Measurements from ENCODE around the gene HINT2.

Gene HINT2

GRCh38 chr9:35827486-35827885 is 12.6 kb upstream of the HINT2 start:
- H3K4me1 ChIP-seq (ENCODE audit: control insufficient read depth in 1 of 2, insufficient read depth in 1 of 2, low read depth in 1 of 2, low read length in 1 of 2), result peaks cover 12 to 22% of the 10 kb centered on the region in 2 experiments
- no peaks in the 10 kb centered on the region for H3K9me3 ChIP-seq
- H3K27me3 ChIP-seq, result peaks cover 67% of the 10 kb centered on the region
- H3K36me3 ChIP-seq, result no peaks in the 10 kb centered on the region
- no peak for TF ChIP-seq CTCF (IDR thresholded peaks at IDR 0.05)
- no peak overlapping the region for H3K27ac ChIP-seq
- no peak overlapping the region for H3K4me3 ChIP-seq (ENCODE audit: low read depth in 1 of 2, low read length in 1 of 2)

GRCh38 chr9:35826071-35826701 is 11.3 kb upstream of the HINT2 start:
- TF ChIP-seq CTCF (IDR thresholded peaks at IDR 0.05), result peak; percentile 64
- H3K9me3 ChIP-seq, result no peaks in the 10 kb centered on the region
- H3K4me3 ChIP-seq (ENCODE audit: low read depth in 1 of 2, low read length in 1 of 2), result no peak overlapping the region
- no peaks in the 10 kb centered on the region for H3K36me3 ChIP-seq
- peaks cover 12 to 14% of the 10 kb centered on the region in 2 experiments for H3K4me1 ChIP-seq (ENCODE audit: control insufficient read depth in 1 of 2, insufficient read depth in 1 of 2, low read depth in 1 of 2, low read length in 1 of 2)
- no peak overlapping the region for H3K27ac ChIP-seq
- H3K27me3 ChIP-seq, result peaks cover 56% of the 10 kb centered on the region

GRCh38 chr9:35822926-35823325 is 8.1 kb upstream of the HINT2 start:
- no peak overlapping the region for H3K27ac ChIP-seq
- no peaks in the 10 kb centered on the region for H3K36me3 ChIP-seq
- no peak overlapping the region for H3K4me3 ChIP-seq (ENCODE audit: low read depth in 1 of 2, low read length in 1 of 2)
- no peaks in the 10 kb centered on the region for H3K4me1 ChIP-seq (ENCODE audit: control insufficient read depth in 1 of 2, insufficient read depth in 1 of 2, low read depth in 1 of 2, low read length in 1 of 2)
- no peaks in the 10 kb centered on the region for H3K9me3 ChIP-seq
- TF ChIP-seq CTCF (IDR thresholded peaks at IDR 0.05), result no peak
- H3K27me3 ChIP-seq, result peaks cover 38% of the 10 kb centered on the region

- Histone ChIP-seq H3K4me3 (ENCODE audit: low read depth in 1 of 2, low read length in 1 of 2) (no peak overlapping the region), H3K27me3 (peaks cover 32% of the 10 kb centered on the region)
- no peak for TF ChIP-seq CTCF (IDR thresholded peaks at IDR 0.05)
Measured at GRCh38 chr9:35820076-35820475, 5.2 kb upstream of the HINT2 start.

GRCh38 chr9:35818341-35818740 is 3.5 kb upstream of the HINT2 start:
- no peak overlapping the region for H3K27ac ChIP-seq
- no peak for TF ChIP-seq CTCF (IDR thresholded peaks at IDR 0.05)
- H3K4me1 ChIP-seq (ENCODE audit: control insufficient read depth in 1 of 2, insufficient read depth in 1 of 2, low read depth in 1 of 2, low read length in 1 of 2), result peaks cover 14 to 15% of the 10 kb centered on the region in 2 experiments
- no peaks in the 10 kb centered on the region for H3K36me3 ChIP-seq
- H3K27me3 ChIP-seq, result peaks cover 32% of the 10 kb centered on the region
- H3K4me3 ChIP-seq (ENCODE audit: low read depth in 1 of 2, low read length in 1 of 2), result no peak overlapping the region
- H3K9me3 ChIP-seq, result no peaks in the 10 kb centered on the region

More at GRCh38 chr9:35820076-35820475, 5.2 kb upstream of the HINT2 start:
- H3K4me1 ChIP-seq (ENCODE audit: control insufficient read depth in 1 of 2, insufficient read depth in 1 of 2, low read depth in 1 of 2, low read length in 1 of 2), result peaks cover 3 to 5% of the 10 kb centered on the region in 2 experiments
- no peaks in the 10 kb centered on the region for H3K36me3 ChIP-seq
- no peak overlapping the region for H3K27ac ChIP-seq
- H3K9me3 ChIP-seq, result no peaks in the 10 kb centered on the region
